Measurements from ENCODE around the gene CERS1. TPM values are rescaled to one million over a fixed set of nuclear protein-coding genes. Genes with fewer than 3 reads are reported as not detected.

The CERS1 gene
- total RNA-seq (2022; extraction: Qiagen RNA extraction; ENCODE audit: low read depth) = 3.1 to 7.2 TPM (median 6.3 TPM) in 5 replicates

GRCh38 chr19:18895824-18896341 lies at the start of gene CERS1:
TSS of gene CERS1 (minus strand) at chr19:18896158. CDS start at chr19:18896072, 86 bp downstream.

GRCh38 chr19:18940769-18941627 lies 45.0 kb upstream of the CERS1 start, which contains the start of gene HOMER3:
TSS of gene HOMER3 (minus strand) at chr19:18941217. CDS start at chr19:18938982, 2,235 bp downstream.

GRCh38 chr19:18919086-18919899 lies 23.3 kb upstream of the CERS1 start, which contains the start of the genes COPE and DDX49:
TSS of gene COPE (minus strand) at chr19:18919387. CDS start at chr19:18919348, 39 bp downstream.
TSS of gene DDX49 (plus strand) at chr19:18919715. CDS start at chr19:18919742, 27 bp downstream.

GRCh38 chr19:18831524-18832305 lies 64.2 kb downstream of the CERS1 start, which contains the start of gene UPF1:
TSS of gene UPF1 (plus strand) at chr19:18831959. CDS start at chr19:18832210, 251 bp downstream.

Other genes starting within 250 kb of the CERS1 start
- 2.5 to 5.8 TPM (median 4.7 TPM) in 5 replicates for gene CRTC1, start 212.5 kb downstream of the CERS1 start, total RNA-seq (2022; extraction: Qiagen RNA extraction; ENCODE audit: low read depth)
- gene COMP, start 104.9 kb downstream of the CERS1 start, total RNA-seq (2022; extraction: Qiagen RNA extraction; ENCODE audit: low read depth) = 0.09 to 0.15 TPM (median 0.12 TPM) in 4 of 5 replicates, not detected in the other
- 24.1 to 45.3 TPM (median 41.7 TPM) in 5 replicates for gene UPF1, start 64.2 kb downstream of the CERS1 start, total RNA-seq (2022; extraction: Qiagen RNA extraction; ENCODE audit: low read depth)
- gene COPE, start 23.2 kb upstream of the CERS1 start, total RNA-seq (2022; extraction: Qiagen RNA extraction; ENCODE audit: low read depth) = 139 to 168 TPM (median 153 TPM) in 5 replicates
- gene DDX49, start 23.6 kb upstream of the CERS1 start, total RNA-seq (2022; extraction: Qiagen RNA extraction; ENCODE audit: low read depth) = 34.2 to 45.5 TPM (median 42.4 TPM) in 5 replicates
- 21.5 to 38.0 TPM (median 31.3 TPM) in 5 replicates for gene HOMER3, start 45.1 kb upstream of the CERS1 start, total RNA-seq (2022; extraction: Qiagen RNA extraction; ENCODE audit: low read depth)
- gene SUGP2, start 137.4 kb upstream of the CERS1 start, total RNA-seq (2022; extraction: Qiagen RNA extraction; ENCODE audit: low read depth) = 21.2 to 38.5 TPM (median 30.9 TPM) in 5 replicates
- gene ARMC6, start 137.4 kb upstream of the CERS1 start, total RNA-seq (2022; extraction: Qiagen RNA extraction; ENCODE audit: low read depth) = 23.8 to 30.4 TPM (median 29.8 TPM) in 5 replicates
- 0.19 to 1.1 TPM (median 0.87 TPM) in 5 replicates for gene SLC25A42, start 167.8 kb upstream of the CERS1 start, total RNA-seq (2022; extraction: Qiagen RNA extraction; ENCODE audit: low read depth)
- 11.6 to 27.0 TPM (median 24.9 TPM) in 5 replicates for gene TMEM161A, start 242.3 kb upstream of the CERS1 start, total RNA-seq (2022; extraction: Qiagen RNA extraction; ENCODE audit: low read depth)

Measured in A549 treated with ZK216348 at 1 μM for 4 hours (cell line).